Nephron (organoid): ENCODE data around the gene PGM3.
A peak's percentile ranks its signal among the peaks of the same experiment; 100 is the strongest.

ENCODE experiments used
- H3K27ac Mint-ChIP-seq, 3 experiments: 2 replicates each; pipeline ENCODE4 v1.8.0; 2020; ENCODE audit warnings: mixed read lengths in 3 of 3, mild to moderate bottlenecking in 2 of 3, moderate library complexity in 1 of 3
- H3K27me3 Mint-ChIP-seq: 2 replicates; pipeline ENCODE4 v1.8.0; 2021; ENCODE audit warnings: low read depth, mild to moderate bottlenecking, moderate library complexity, mixed read lengths
- H3K36me3 Mint-ChIP-seq: 2 replicates; pipeline ENCODE4 v1.8.0; 2020; ENCODE audit warnings: low read depth, mixed read lengths
- H3K4me1 Mint-ChIP-seq: 2 replicates; pipeline ENCODE4 v1.8.0; 2020; ENCODE audit warnings: mixed read lengths
- H3K4me3 Mint-ChIP-seq, 3 experiments: 2 replicates each; pipeline ENCODE4 v1.8.0; 2020; ENCODE audit warnings: mild to moderate bottlenecking in 3 of 3, mixed read lengths in 3 of 3, moderate library complexity in 2 of 3
- H3K9me3 Mint-ChIP-seq: 2 replicates; pipeline ENCODE4 v1.8.0; 2020; ENCODE audit warnings: mixed read lengths
- CTCF ChIP-seq, 3 experiments: fragments of 200-600 bp; sonication (generic); IDR thresholded peaks; one replicate each; pipeline ENCODE4 v1.5.0; 2021; ENCODE audit warnings: antibody characterized with exemption in 3 of 3; ENCODE audit not compliant: unreplicated experiment in 3 of 3

Gene PGM3

GRCh38 chr6:83188501-83188900, 4.6 kb downstream of the PGM3 start:
- no peak for TF ChIP-seq CTCF (IDR thresholded peaks at IDR 0.05; ENCODE audit: unreplicated experiment in 3 of 3)

GRCh38 chr6:83185096-83185495, 8.0 kb downstream of the PGM3 start:
- Mint-ChIP-seq H3K9me3 (no peaks in the 10 kb centered on the region), H3K27me3 (no peaks in the 10 kb centered on the region), H3K4me3 (no peak overlapping the region), H3K4me1 (no peaks in the 10 kb centered on the region), H3K36me3 (peaks cover 73% of the 10 kb centered on the region), H3K27ac (no peak overlapping the region)
- TF ChIP-seq CTCF (IDR thresholded peaks at IDR 0.05; ENCODE audit: unreplicated experiment in 3 of 3): no peak

More at GRCh38 chr6:83188501-83188900, 4.6 kb downstream of the PGM3 start:
- no peak overlapping the region for H3K27ac Mint-ChIP-seq
- no peaks in the 10 kb centered on the region for H3K27me3 Mint-ChIP-seq
- no peaks in the 10 kb centered on the region for H3K9me3 Mint-ChIP-seq
- H3K36me3 Mint-ChIP-seq: peaks cover 45% of the 10 kb centered on the region
- peaks cover 17% of the 10 kb centered on the region for H3K4me1 Mint-ChIP-seq
- H3K4me3 Mint-ChIP-seq: no peak overlapping the region

GRCh38 chr6:83183082-83183828, 9.8 kb downstream of the PGM3 start:
- H3K27me3 Mint-ChIP-seq: no peaks in the 10 kb centered on the region

GRCh38 chr6:83182114-83182513, 11.0 kb downstream of the PGM3 start:
- no peak for TF ChIP-seq CTCF (IDR thresholded peaks at IDR 0.05; ENCODE audit: unreplicated experiment in 3 of 3)
- Mint-ChIP-seq H3K27me3 (no peaks in the 10 kb centered on the region), H3K27ac (no peak overlapping the region), H3K4me3 (no peak overlapping the region), H3K4me1 (no peaks in the 10 kb centered on the region), H3K9me3 (no peaks in the 10 kb centered on the region), H3K36me3 (peaks cover 72% of the 10 kb centered on the region)

More at GRCh38 chr6:83183082-83183828, 9.8 kb downstream of the PGM3 start:
- Mint-ChIP-seq H3K36me3 (peaks cover 67% of the 10 kb centered on the region), H3K4me3 (no peak overlapping the region), H3K9me3 (no peaks in the 10 kb centered on the region), H3K4me1 (no peaks in the 10 kb centered on the region), H3K27ac (no peak overlapping the region)
- TF ChIP-seq CTCF (IDR thresholded peaks at IDR 0.05; ENCODE audit: unreplicated experiment in 3 of 3): no peak

GRCh38 chr6:83180426-83180950, 12.6 kb downstream of the PGM3 start:
- Mint-ChIP-seq H3K36me3 (peaks cover 71% of the 10 kb centered on the region), H3K4me3 (no peak overlapping the region), H3K9me3 (no peaks in the 10 kb centered on the region), H3K27me3 (no peaks in the 10 kb centered on the region), H3K27ac (no peak overlapping the region), H3K4me1 (peaks cover 5% of the 10 kb centered on the region)
- TF ChIP-seq CTCF (IDR thresholded peaks at IDR 0.05; ENCODE audit: unreplicated experiment in 3 of 3): no peak

- no peak for TF ChIP-seq CTCF (IDR thresholded peaks at IDR 0.05; ENCODE audit: unreplicated experiment in 3 of 3)
- Mint-ChIP-seq H3K27ac (peak overlapping the region; percentile 48 to 95 (median 69)), H3K4me1 (peaks cover 5% of the 10 kb centered on the region), H3K9me3 (no peaks in the 10 kb centered on the region), H3K36me3 (peaks cover 61% of the 10 kb centered on the region), H3K27me3 (no peaks in the 10 kb centered on the region), H3K4me3 (peak overlapping the region in 1 of 3 experiments; percentile 8)
These were observed 16.8 kb downstream of the PGM3 start for GRCh38 chr6:83176246-83176645.
